ENCODE results near the gene MAMLD1.

Gene MAMLD1

GRCh38 chrX:150504397-150505182, 141.5 kb downstream of the MAMLD1 start:
- no peak for DNase-seq

DNA sequence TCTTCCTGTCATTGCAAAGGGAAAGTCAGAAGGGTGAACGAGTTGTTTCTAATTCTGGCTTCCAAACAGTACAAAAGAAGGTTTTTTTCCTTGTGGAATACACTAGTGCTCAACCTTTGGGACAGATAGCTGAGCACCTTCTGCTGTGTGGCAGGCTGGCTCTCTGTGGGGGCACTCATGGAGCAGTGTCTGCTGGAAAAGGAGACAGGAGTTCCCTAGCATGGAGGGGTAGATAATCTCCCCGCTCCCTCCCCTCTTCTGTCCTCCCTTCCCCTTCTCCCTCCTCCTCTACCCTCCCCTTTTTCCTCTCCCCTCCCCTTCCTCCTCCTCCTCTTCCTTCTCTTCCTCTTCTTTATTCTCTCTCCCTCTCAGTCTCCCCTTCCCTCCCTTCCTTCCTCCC, 142.9 kb downstream of the MAMLD1 start:
- no peak for DNase-seq

- no peak for DNase-seq
Measured at GRCh38 chrX:150506486-150506885, 143.4 kb downstream of the MAMLD1 start.

DNA sequence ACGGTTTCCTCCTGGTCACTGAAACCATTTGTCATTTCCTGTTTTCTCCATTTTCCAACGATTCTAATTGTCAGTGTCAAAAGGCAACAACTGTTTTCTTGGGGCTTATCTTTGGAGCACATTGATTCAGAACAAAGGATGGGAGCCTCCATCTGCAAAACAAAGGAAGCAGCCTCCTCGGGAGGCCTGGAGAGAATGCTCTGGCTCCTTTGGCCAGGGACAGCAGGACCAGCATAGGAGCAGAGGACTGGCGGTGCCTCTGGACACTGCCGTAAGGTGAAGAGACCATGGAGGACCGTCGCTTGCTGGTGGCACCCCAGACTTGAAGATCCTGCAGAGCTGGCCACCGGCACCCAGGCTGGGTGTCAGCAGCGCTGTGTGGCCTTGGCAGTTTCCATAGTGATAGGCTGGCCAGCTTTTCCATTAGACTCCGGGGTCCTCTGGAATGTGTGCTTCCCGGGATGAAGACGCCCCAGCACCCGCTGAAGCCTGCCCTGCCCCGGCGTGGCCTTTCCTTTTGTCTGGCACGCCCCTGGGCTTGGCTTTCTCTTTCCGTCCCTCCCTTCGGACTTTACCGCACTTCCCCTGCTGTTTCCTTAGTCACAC, 144.2 kb downstream of the MAMLD1 start:
- no peak for DNase-seq

DNA sequence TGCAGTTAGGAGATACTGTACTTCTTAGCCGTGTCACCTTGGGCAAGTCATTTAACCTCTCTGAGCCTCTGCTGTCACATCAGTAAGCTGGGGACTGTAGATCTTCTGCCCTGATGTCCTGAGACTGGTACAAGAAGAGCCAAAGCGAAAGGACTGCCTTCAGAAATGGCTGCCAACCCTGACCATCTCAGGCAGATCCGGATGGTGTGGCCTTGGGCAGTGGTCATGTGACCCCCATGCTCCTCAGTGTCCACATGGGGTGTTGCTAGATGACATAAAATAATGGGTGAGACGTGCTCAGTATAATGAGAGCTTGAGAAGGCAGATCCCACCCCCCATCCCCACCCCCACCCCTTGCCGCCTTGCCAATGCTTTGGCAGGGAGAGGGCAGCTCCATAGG, 144.9 kb downstream of the MAMLD1 start:
- no peak for DNase-seq

- no peak for DNase-seq
Measured at GRCh38 chrX:150508451-150509367, 145.6 kb downstream of the MAMLD1 start.

- no peak for DNase-seq
Measured at GRCh38 chrX:150509703-150510102, 146.6 kb downstream of the MAMLD1 start.

DNA sequence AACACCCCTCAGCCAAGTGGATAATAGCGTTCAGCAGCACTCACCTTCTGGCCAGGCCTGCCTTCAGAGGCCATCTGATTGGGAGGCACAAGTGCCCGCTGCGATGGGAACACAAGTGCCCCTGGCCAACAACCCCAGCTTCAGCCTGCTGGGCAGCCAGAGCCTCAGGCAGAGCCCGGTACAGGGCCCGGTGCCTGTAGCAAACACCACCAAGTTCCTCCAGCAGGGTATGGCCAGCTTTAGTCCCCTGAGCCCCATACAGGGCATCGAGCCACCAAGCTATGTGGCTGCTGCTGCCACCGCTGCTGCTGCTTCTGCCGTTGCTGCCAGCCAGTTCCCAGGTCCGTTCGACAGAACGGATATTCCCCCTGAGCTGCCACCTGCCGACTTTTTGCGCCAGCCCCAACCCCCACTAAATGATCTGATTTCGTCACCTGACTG, 149.4 kb downstream of the MAMLD1 start:
- DNase-seq: no peak

- no peak for DNase-seq
Measured at GRCh38 chrX:150513544-150513943, 150.4 kb downstream of the MAMLD1 start.

GRCh38 chrX:150514462-150514861, 151.3 kb downstream of the MAMLD1 start:
- no peak for DNase-seq

DNA sequence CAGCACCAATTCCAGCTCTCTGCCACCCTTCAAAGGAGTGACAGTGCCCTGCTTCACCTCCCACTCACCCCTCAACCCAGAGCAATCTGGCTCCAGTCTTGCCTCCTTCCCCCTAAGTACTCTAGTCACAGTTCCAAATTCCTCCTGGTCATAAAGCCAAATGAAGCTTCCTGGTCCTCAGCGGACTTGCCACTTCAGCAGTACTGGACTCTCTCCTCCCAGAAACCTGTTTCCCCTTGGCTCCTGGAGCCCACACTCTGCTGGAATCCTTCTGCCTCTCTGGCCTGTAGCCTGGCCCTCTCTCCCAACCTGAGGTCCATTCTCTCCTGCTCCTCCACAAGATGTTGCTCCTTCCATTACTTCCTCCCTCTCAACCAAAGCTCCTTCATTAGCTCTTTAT, 152.7 kb downstream of the MAMLD1 start:
- DNase-seq: no peak

DNA sequence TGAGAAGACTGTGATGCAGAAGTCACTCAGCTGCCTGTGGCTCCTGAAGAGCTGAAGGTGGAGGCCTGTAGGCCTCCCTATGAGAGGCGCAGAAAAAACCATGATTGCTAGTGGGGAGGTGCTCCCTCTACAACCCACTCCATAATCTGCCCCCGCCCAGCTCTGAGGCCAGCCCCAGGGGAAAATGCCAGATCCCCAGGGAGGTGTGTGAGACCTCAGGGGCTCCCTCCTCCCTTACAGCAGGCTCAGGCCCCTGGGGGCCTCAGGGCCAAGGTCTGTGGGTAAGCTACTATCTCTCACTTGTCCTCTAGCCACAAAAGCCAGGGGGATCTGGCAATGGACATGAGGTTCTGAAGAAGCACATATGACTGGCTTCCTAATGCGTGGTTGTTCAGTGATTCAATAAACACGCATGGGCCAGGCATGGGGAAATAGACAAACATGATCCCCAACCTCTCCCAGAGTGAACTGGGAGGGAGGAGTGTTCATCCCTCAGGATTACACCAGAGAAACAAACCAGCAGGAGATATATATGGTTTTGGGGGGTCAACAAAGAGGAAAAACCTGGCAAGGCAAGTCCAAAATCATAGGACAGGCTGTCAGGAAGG, 154.3 kb downstream of the MAMLD1 start:
- no peak for DNase-seq

DNA sequence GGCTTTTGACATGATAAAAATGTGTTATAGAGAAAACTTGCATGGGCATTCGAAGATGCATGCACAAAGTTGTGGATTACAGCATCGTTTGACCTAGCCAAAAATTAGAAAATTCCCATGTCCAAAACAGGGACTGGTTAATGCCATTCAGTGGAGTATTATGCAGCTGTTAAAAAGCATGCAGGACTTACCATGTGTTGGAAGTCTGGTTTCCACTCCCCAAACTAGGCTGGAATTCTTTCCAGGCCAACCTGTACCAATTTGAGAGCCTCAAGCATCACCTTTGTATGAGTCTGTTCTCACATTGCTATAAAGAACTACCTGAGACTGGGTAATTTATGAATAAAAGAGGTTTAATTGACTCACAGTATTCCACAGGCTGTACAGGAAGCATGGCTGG, 159.4 kb downstream of the MAMLD1 start:
- no peak for DNase-seq

GRCh38 chrX:150525061-150525919, 162.2 kb downstream of the MAMLD1 start:
- no peak for DNase-seq

- no peak for DNase-seq
Measured at GRCh38 chrX:150526692-150527091, 163.6 kb downstream of the MAMLD1 start.

GRCh38 chrX:150527108-150527507, 164.0 kb downstream of the MAMLD1 start:
- no peak for DNase-seq

DNA sequence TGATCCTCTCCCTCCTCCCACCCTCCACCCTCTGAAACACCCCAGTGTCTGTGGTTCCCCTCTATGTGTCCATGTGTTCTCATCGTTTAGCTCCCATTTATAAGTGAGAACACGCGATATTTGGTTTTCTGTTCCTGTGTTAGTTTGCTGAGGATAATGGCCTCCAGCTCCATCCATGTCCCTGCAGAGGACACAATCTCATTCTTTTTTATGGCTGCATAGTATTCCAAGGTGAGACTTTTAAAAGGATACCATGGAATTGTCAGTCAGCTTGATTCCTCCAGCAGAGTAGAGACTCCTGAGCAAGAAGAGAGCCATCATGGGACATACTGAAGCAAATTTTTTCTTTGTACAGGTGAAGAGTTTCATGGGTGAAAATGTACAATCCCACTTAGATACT, 166.5 kb downstream of the MAMLD1 start:
- no peak for DNase-seq

DNA sequence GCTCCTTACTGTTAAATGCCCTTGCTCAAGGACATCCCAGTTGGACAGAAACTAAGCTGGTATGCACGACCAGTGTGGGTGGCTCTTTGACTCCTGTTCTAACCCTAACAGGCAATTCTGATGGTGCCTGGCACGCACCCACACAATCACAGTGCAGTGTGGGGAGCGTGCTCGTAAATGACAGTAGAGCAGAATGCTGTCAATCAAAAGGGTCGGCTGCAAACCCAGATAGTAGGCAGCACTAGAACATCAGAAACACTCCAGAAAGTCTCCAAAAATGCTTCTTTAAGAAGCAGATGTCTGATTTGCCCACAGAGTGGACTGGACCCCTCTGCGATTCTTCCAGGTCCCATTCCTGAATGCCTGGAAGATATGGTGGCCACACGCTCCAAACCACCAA, 167.7 kb downstream of the MAMLD1 start:
- DNase-seq: no peak

DNA sequence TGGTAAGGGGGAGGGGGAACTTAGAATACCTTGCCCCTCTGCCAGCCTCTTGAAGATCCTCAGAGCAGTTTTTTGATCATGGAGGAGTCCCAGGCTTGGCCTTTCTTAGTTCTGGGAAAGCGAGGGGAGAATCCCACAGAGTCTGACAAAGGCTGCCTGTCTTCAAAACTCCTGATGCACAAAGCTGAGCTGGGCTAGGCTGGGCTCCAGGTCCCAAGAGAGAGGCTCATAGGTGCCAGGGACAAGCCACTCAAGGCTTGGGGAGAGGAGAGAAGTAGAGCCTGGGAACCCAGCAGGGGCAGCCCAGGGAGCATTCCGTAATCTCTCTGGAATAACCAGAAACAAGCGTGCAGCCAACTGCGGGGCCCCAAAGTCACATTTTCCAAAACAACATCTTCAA, 168.3 kb downstream of the MAMLD1 start:
- no peak for DNase-seq

- DNase-seq: no peak
Measured at GRCh38 chrX:150533863-150534262, 170.7 kb downstream of the MAMLD1 start.

- no peak for DNase-seq
Measured at GRCh38 chrX:150536455-150537116, 173.5 kb downstream of the MAMLD1 start.

- no peak for DNase-seq
Measured at GRCh38 chrX:150537851-150538250, 174.7 kb downstream of the MAMLD1 start.
